ENCODE measurements around the gene FLACC1. TPM values are rescaled to one million over a fixed set of nuclear protein-coding genes. Genes with fewer than 3 reads are reported as not detected.
A peak's percentile ranks its signal among the peaks of the same experiment; 100 is the strongest.

FLACC1 gene
- polyA plus RNA-seq (0.12 to 0.43 TPM (median 0.35 TPM) in 3 replicates), polyA minus RNA-seq (0.46 to 1.1 TPM in 2 of 3 replicates, not detected in the other)
- 1.3 TPM for polyA plus RNA-seq (2011; ENCODE audit: low read depth)
- polyA plus RNA-seq (2011; cell fraction: cytosol; rRNA removed), result 0.28 TPM in 1 of 2 replicates, not detected in the other
- polyA plus RNA-seq (2011; cell fraction: nucleus; rRNA removed), result 0.69 and 1.7 TPM in 2 replicates
- polyA plus RNA-seq (2012; ENCODE audit: low replicate concordance), result 0.18 TPM in 1 of 2 replicates, not detected in the other
- not detected for polyA minus RNA-seq (2011; cell fraction: cytosol; rRNA and poly(A)+ RNA removed)
- polyA minus RNA-seq (2011; cell fraction: nucleus; rRNA and poly(A)+ RNA removed), result 1.3 and 1.5 TPM in 2 replicates

- Histone ChIP-seq H3K27me3 (ENCODE audit: control insufficient read depth, extremely low read depth, insufficient read depth, low read length) (no peaks in the 10 kb centered on the region), H3K36me3 (ENCODE audit: control insufficient read depth in 2 of 2, extremely low read depth in 1 of 2, insufficient read depth in 2 of 2, low read length in 2 of 2) (no peaks in the 10 kb centered on the region), H3K79me2 (ENCODE audit: control insufficient read depth, insufficient read depth, low read length) (no peaks in the 10 kb centered on the region), H3K4me3 (ENCODE audit: control insufficient read depth in 2 of 3, extremely low read depth in 1 of 3, insufficient read depth in 2 of 3, low read depth in 1 of 3, low read length in 3 of 3) (no peak within 1 kb of the TSS), H3K4me1 (ENCODE audit: control insufficient read depth, extremely low read depth, insufficient read depth, low read length) (peaks cover 4% of the 10 kb centered on the region), H4K20me1 (ENCODE audit: control insufficient read depth, extremely low read depth, insufficient read depth, low read length) (no peaks in the 10 kb centered on the region), H3K27ac (ENCODE audit: control insufficient read depth, insufficient read depth, low read length) (no peak within 1 kb of the TSS), H3K9ac (ENCODE audit: control insufficient read depth, extremely low read depth, insufficient read depth, low read length) (no peak within 1 kb of the TSS), H3K9me1 (ENCODE audit: control insufficient read depth, extremely low read depth, insufficient read depth, low read length) (no peaks in the 10 kb centered on the region), H3K4me2 (ENCODE audit: control insufficient read depth, extremely low read depth, insufficient read depth, low read depth, low read length) (no peak within 1 kb of the TSS), H3K9me3 (ENCODE audit: control insufficient read depth, low read depth, low read length) (no peaks in the 10 kb centered on the region), H2AFZ (ENCODE audit: control insufficient read depth, low read length) (no peak within 1 kb of the TSS)
- dilution Hi-C loops (cut with MboI; ENCODE audit: extremely low pct_ligation_motif_present, low sequenced_read_pairs), result no loop called here
- FAIRE-seq (no peak), DNase-seq (ENCODE audit: low read depth, low spot score) (no peak)
- no peak for TF ChIP-seq CTCF (optimal IDR thresholded peaks at IDR 0.05 in 1 of 3, IDR thresholded peaks at IDR 0.05 in 1 of 3, conservative IDR thresholded peaks at IDR 0.05 in 1 of 3; ENCODE audit: extremely low read depth in 1 of 3, insufficient read depth in 2 of 3, low read length in 3 of 3)
- TF ChIP-seq EZH2 (IDR thresholded peaks at IDR 0.05; ENCODE audit: low read length), result no peak
These were observed at the start of gene FLACC1 for GRCh38 chr2:201357221-201357620. Gene FLACC1 (minus strand): TSS chr2:201357345. CDS start chr2:201351404, 5,941 bp downstream.

DNA sequence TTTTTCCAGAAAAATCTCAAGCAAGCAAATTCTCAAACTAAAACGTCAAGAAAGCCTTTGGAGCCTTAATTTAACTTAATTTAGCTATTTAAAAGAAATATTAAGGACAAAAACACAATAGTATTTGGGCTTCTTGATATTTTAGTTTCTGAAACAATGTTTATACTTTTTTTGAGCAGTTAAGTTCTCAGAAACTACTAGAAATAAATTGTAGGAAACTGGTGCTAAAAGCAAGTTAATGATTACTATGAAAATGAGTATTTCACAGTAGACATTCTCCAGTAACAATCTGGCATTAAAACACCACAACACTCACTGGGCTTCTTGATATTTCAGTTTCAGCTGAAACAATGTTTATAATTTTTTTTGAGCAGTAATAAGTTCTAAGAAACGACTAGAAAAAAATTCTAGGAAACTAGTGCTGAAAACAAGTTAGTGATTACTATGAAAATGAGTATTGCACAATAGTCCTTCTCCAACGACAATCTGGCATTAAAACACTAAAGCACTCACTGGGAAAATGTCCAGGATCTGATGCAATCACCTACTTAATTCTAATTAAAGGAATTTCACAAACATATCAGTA is 49.0 kb upstream of the FLACC1 start:
- peaks cover 23% of the 10 kb centered on the region for H3K4me1 ChIP-seq (ENCODE audit: control insufficient read depth, extremely low read depth, insufficient read depth, low read length)
- H3K4me3 ChIP-seq (ENCODE audit: control insufficient read depth in 2 of 3, extremely low read depth in 1 of 3, insufficient read depth in 2 of 3, low read depth in 1 of 3, low read length in 3 of 3), result peak overlapping the region in 1 of 3 experiments; percentile 13
- no peak for TF ChIP-seq CTCF (optimal IDR thresholded peaks at IDR 0.05 in 1 of 3, IDR thresholded peaks at IDR 0.05 in 1 of 3, conservative IDR thresholded peaks at IDR 0.05 in 1 of 3; ENCODE audit: extremely low read depth in 1 of 3, insufficient read depth in 2 of 3, low read length in 3 of 3)
- peaks cover 0 to 3% of the 10 kb centered on the region in 2 experiments for H3K36me3 ChIP-seq (ENCODE audit: control insufficient read depth in 2 of 2, extremely low read depth in 1 of 2, insufficient read depth in 2 of 2, low read length in 2 of 2)
- no peaks in the 10 kb centered on the region for H4K20me1 ChIP-seq (ENCODE audit: control insufficient read depth, extremely low read depth, insufficient read depth, low read length)
- DNase-seq (ENCODE audit: low read depth, low spot score), result no peak
- H3K9me3 ChIP-seq (ENCODE audit: control insufficient read depth, low read depth, low read length), result no peaks in the 10 kb centered on the region
- H3K27ac ChIP-seq (ENCODE audit: control insufficient read depth, insufficient read depth, low read length), result peak overlapping the region; percentile 26
- FAIRE-seq, result no peak
- H3K9me1 ChIP-seq (ENCODE audit: control insufficient read depth, extremely low read depth, insufficient read depth, low read length), result no peaks in the 10 kb centered on the region
- H3K4me2 ChIP-seq (ENCODE audit: control insufficient read depth, extremely low read depth, insufficient read depth, low read depth, low read length), result peak overlapping the region; percentile 48
- no peaks in the 10 kb centered on the region for H3K79me2 ChIP-seq (ENCODE audit: control insufficient read depth, insufficient read depth, low read length)
- dilution Hi-C loops (cut with MboI; ENCODE audit: extremely low pct_ligation_motif_present, low sequenced_read_pairs), result no loop called here
- H2AFZ ChIP-seq (ENCODE audit: control insufficient read depth, low read length), result no peak overlapping the region
- no peak overlapping the region for H3K9ac ChIP-seq (ENCODE audit: control insufficient read depth, extremely low read depth, insufficient read depth, low read length)
- no peaks in the 10 kb centered on the region for H3K27me3 ChIP-seq (ENCODE audit: control insufficient read depth, extremely low read depth, insufficient read depth, low read length)

Data from keratinocyte (primary cell).